ENCODE measurements around the gene RPS6KA3. TPM values are rescaled to one million over a fixed set of nuclear protein-coding genes. Genes with fewer than 3 reads are reported as not detected.

RPS6KA3 gene
- total RNA-seq, 1 donor from 2014 or later, result 64.5 TPM

GRCh38 chrX:20111271-20111670 lies 155.4 kb downstream of the RPS6KA3 start:
- Histone ChIP-seq H3K4me1 (no peaks in the 10 kb centered on the region), H3K27me3 (ENCODE audit: low read depth) (peaks cover 4% of the 10 kb centered on the region), H3K4me3 (no peak overlapping the region), H3K27ac (no peak overlapping the region), H3K9me3 (no peaks in the 10 kb centered on the region), H3K36me3 (no peaks in the 10 kb centered on the region)
- intact Hi-C loops (cut with DNase I), result no loop called here
- TF ChIP-seq, protein P1, sequence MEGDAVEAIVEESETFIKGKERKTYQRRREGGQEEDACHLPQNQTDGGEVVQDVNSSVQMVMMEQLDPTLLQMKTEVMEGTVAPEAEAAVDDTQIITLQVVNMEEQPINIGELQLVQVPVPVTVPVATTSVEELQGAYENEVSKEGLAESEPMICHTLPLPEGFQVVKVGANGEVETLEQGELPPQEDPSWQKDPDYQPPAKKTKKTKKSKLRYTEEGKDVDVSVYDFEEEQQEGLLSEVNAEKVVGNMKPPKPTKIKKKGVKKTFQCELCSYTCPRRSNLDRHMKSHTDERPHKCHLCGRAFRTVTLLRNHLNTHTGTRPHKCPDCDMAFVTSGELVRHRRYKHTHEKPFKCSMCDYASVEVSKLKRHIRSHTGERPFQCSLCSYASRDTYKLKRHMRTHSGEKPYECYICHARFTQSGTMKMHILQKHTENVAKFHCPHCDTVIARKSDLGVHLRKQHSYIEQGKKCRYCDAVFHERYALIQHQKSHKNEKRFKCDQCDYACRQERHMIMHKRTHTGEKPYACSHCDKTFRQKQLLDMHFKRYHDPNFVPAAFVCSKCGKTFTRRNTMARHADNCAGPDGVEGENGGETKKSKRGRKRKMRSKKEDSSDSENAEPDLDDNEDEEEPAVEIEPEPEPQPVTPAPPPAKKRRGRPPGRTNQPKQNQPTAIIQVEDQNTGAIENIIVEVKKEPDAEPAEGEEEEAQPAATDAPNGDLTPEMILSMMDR (IDR thresholded peaks at IDR 0.05), result no peak
- ATAC-seq, result no peak
- DNase-seq, result no peak

DNA sequence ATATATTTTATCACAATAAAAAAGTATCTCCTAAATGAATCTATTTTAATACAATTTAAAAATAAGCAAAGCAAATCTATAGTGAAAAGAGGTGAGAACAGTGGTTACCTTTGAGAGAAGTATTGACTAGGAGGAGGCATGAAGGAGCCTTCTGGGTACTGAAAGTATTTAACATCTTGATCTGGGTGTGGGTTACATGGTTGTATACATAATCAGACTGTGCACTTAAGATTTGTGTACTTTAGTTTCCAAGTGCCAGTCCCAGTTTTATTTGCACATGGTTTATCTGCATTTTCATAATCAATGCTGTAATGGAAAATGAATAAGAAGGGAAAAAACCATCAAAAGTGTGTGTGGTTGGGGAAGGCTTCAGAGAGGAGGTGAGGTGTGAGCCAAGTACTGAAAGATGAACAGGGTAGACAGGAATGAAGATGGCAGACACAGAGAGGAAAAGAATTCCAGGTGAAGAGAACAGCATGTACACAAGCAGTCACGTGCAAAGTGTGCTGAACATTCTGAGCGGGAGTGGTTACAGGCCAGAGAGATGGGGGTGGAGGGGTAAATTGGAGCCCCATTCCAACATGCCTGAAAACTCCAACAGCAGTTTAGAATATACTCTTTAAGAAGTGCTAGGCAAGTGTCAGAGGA lies 164.7 kb downstream of the RPS6KA3 start:
- no peaks in the 10 kb centered on the region for H3K9me3 ChIP-seq
- intact Hi-C loops (cut with DNase I), result no loop called here
- H3K36me3 ChIP-seq, result no peaks in the 10 kb centered on the region
- DNase-seq, result no peak
- TF ChIP-seq, protein P1 (IDR thresholded peaks at IDR 0.05), result no peak
- no peak overlapping the region for H3K27ac ChIP-seq
- no peak overlapping the region for H3K4me3 ChIP-seq
- H3K27me3 ChIP-seq (ENCODE audit: low read depth), result no peaks in the 10 kb centered on the region
- ATAC-seq, result peak; percentile 62 to 67
- H3K4me1 ChIP-seq, result no peaks in the 10 kb centered on the region

Other genes with a start within 250 kb of the RPS6KA3 start
- gene MAP7D2, start 150.0 kb downstream of the RPS6KA3 start, total RNA-seq, result 0.35 TPM
- 60.0 TPM for gene EIF1AX, start 125.1 kb downstream of the RPS6KA3 start, total RNA-seq

Measured in lower lobe of right lung (tissue), 2 donors.